ENCODE measurements around the gene SV2B.

SV2B gene

DNA sequence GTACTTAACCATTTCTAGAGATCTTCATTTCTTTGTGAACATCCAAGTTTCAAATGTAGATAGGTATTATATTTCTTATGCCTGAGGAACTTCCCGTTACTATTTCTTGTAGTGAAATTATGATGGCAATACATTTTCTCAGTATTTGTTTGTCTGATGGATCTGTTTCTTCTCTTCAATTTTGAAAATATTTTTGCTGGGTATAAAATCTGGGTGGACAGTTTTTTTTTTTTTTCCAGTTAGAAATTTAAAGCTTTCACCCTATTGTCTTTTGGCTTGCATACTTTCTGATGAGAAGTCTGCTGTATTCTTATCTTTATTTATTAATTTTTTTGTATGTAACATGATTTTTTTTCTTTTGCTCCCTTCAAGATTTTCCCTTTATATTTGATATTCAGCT, 175.8 kb downstream of the SV2B start:
- no peak for DNase-seq (ENCODE audit: low read depth)

- DNase-seq (ENCODE audit: low read depth) = no peak
Observed at GRCh38 chr15:91278951-91279350, 178.9 kb downstream of the SV2B start.

GRCh38 chr15:91279486-91279885, 179.4 kb downstream of the SV2B start:
- no peak for DNase-seq (ENCODE audit: low read depth)

DNA sequence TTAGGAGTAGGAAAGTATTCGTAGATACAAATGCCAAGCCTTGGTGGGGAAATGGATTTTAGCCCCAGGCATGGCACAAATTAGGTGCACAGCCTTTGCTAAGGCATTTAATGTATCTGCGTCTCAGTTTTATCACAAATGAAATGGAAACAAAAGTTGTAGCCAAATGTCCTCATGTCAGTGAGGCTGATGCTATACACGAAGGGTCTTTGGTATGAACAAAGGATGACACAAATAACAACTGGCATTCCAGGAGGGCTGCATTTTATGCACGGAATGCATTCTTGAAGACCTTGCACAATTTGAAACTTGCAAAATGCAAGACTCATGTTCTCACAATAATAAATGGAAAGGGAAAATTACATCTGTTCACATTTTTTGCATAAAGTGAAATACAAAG, 181.9 kb downstream of the SV2B start:
- DNase-seq (ENCODE audit: low read depth) = no peak

- DNase-seq (ENCODE audit: low read depth) = no peak
Observed at GRCh38 chr15:91282486-91282885, 182.4 kb downstream of the SV2B start.

- DNase-seq (ENCODE audit: low read depth) = no peak
Observed at GRCh38 chr15:91283155-91283554, 183.1 kb downstream of the SV2B start.

- no peak for DNase-seq (ENCODE audit: low read depth)
Observed at GRCh38 chr15:91284758-91285466, 184.9 kb downstream of the SV2B start.

DNA sequence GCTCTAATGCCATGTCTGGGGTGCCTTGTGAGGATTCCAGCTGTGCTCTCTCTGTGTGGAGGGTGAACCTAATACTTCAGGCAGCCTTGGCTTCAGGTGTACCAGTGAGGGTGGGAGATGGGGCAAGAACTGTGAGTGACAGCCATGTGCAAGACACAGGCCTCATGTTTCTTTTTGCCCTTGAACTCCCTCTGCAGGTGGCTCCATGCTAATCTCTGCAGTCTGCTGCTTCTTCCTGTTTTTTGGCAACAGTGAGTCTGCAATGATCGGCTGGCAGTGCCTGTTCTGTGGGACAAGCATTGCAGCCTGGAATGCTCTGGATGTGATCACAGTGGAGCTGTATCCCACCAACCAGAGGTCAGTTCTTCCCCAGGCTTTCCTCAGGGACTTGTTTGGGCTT, 189.3 kb downstream of the SV2B start:
- DNase-seq (ENCODE audit: low read depth) = no peak

- DNase-seq (ENCODE audit: low read depth) = no peak
Observed at GRCh38 chr15:91290553-91290952, 190.5 kb downstream of the SV2B start.

DNA sequence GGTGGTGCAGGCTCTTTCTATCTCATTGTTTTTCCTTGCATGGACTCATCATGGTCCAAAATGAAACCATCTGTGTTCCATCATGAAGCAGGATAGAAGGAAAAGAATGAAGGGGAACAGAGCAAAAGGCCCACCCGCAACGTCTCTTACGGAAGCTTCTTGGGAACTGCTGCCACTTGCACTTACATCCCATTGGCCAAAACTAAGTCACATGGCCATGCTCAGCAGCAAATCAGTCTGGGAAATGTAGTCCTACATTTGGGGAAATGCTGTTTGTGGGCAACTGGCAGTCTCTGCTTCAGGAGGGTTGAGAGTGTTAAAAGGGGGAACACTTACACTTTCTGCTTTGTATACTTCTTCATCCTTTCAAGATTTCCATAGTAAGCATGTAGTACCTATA, 191.6 kb downstream of the SV2B start:
- DNase-seq (ENCODE audit: low read depth) = no peak

- DNase-seq (ENCODE audit: low read depth) = no peak
Observed at GRCh38 chr15:91294344-91294743, 194.3 kb downstream of the SV2B start.

- DNase-seq (ENCODE audit: low read depth) = no peak
Observed at GRCh38 chr15:91294795-91295194, 194.7 kb downstream of the SV2B start.

DNA sequence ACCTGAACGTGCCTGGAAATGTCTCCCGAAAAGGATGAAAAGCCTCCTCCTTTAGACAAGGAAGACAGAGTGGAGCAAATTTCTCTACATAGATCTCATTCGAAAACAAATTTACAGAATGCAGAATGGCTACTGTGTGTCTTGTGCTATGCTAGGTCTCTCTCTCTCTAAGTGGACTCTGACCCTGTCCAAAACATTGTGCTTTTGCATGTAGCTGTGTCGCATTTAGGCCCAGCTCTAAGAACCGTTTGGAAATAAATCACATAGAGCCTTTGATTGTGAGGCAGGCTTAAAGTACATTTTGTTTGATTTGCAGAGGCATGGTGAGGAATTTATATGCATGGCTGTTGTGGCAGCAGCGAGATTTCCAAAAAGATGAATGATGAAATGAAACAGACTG, 198.0 kb downstream of the SV2B start:
- DNase-seq (ENCODE audit: low read depth) = no peak

- no peak for DNase-seq (ENCODE audit: low read depth)
Observed at GRCh38 chr15:91302588-91303439, 202.8 kb downstream of the SV2B start.

DNA sequence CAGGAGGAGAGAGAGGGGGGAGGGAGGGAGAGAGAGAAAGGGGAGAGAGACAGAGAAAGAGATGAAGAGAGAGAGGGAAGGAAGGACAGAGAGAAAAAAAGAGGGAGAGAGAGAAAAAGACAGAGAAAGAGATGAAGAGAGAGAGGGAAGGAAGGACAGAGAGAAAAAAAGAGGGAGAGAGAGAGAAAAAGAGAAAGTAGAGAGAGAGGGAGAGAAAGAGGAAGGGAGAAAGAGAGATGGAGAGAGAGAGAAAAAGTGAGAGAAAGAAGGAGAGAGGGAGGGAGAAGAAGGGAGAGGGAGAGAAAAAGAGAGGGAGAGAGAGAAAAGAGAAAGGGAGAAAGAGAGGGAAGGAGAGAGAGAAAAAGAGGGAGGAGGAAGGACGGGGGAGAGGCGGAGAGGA, 204.2 kb downstream of the SV2B start:
- DNase-seq (ENCODE audit: low read depth) = no peak

DNA sequence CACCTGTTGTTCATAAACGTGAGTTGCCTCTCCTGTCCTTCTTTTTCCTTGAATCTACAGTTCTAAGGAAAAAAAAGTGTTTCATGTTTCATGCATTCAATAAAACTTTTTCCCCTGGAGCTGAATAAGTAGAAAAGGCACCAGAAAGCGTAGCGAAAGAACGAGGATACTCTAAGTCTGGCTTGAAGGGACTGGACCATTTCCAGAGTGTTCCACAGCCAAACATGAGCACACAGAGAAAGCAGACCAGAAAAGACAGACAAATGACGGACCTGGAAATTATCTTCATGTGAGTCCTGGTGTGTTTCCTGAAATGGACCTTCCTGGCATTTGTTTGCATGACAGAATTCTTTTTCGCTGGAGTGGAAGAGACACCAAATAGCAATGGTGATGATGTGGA, 204.7 kb downstream of the SV2B start:
- DNase-seq (ENCODE audit: low read depth) = no peak

GRCh38 chr15:91306144-91306543, 206.1 kb downstream of the SV2B start:
- DNase-seq (ENCODE audit: low read depth) = no peak

DNA sequence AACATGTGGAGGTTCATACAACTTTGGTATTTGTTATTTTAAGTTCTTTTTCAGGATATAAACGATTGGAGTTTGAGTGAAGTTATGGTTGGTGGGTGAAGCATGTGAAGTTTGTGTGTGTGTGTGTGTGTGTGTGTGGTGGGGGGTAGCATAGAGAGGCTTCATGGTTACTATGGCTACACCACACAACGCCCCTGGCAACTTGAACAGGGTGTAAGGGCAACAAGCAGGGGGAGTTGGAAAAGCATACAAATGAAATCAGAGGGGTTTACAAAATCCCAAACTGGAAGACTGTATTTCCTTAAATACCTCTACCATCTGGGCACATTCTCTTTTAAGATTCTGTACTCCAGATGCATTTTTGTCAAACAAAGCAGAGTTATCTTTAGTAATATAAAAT, 207.5 kb downstream of the SV2B start:
- no peak for DNase-seq (ENCODE audit: low read depth)

DNA sequence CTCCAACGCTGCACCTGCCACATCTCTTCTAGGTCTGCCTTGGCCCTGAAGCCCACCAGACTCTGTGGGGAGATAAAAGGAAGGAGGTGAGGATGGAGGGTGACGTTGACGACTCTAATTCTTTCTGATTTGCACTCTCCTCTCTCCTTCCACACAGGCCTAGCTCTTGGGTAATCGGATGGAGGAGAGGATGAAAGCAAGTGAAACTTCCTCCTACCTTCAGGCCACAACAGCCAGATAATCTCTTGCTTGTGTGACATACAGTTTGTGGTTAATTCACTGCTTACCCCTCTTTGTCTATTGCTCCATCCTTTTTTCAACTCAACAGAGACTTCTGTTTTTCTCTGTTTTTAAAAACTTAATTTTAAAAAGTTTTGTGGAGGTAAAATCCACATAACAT, 208.1 kb downstream of the SV2B start:
- no peak for DNase-seq (ENCODE audit: low read depth)

DNA sequence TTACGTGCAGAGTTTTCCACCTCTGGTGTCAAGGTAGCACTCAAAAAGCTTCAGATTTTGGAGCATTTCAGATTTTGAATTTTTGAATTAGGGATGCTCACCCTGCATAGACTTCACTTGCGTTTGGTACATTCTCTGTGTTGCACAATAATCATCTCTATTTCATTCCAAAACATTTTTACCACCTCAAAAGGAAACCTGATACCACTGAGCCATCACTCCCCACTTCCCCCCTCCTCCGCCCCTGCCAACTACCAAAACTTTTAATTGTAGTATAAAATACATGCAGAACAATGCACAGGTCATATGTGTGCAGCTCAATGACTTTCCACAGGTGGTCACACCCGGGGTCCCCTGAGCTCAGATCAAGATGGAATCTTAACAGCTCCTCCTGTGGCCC, 208.8 kb downstream of the SV2B start:
- DNase-seq (ENCODE audit: low read depth) = no peak

GRCh38 chr15:91311986-91312385, 211.9 kb downstream of the SV2B start:
- no peak for DNase-seq (ENCODE audit: low read depth)

DNA sequence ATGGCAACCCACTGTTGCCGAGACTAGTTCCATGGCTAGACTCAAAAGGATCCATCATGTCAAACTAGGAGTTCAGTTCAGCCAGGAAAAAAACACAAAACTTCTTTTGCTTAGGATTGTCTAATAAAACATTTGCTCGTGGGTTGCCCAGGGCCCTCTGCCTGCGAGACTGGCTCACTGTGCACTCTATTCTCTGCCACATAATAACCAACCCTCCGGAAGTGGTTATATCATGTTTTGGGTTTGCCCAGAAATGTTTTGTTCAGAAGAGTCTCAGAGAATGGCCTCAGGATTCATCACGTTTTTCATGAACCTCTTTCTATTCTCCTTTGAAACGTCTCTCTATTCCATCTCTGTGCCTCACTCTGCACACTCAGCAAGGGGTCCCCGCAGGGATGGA, 216.1 kb downstream of the SV2B start:
- DNase-seq (ENCODE audit: low read depth) = no peak

DNA sequence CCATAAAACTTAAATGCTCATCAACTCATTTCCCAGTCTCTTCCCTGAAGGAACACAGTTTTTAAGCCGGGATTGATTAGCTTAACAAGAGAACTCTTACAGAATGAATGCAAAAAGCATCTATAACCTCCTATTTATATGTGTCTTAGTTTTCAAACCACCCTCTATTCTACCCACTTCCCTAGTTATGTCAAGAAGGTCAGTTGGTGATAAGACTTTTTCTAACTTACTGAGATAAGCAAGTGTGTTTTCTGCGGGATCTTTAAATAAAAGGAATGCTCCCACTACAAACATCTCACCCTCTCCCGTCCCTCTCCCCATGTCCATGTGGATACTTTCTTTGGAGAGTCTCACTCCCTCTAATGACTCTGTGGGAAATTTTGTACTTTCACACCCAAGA, 218.5 kb downstream of the SV2B start:
- no peak for DNase-seq (ENCODE audit: low read depth)

- DNase-seq (ENCODE audit: low read depth) = no peak
Observed at GRCh38 chr15:91318931-91319330, 218.9 kb downstream of the SV2B start.
